Measurements from ENCODE around the gene MTM1. TPM values are rescaled to one million over a fixed set of nuclear protein-coding genes. Genes with fewer than 3 reads are reported as not detected.
A peak's percentile ranks its signal among the peaks of the same experiment; 100 is the strongest.

The MTM1 gene
- total and polyA plus RNA-seq, 9 of the 15 experiments (the other 6 are each of a cell fraction or from before 2014, with no cell fraction given) = 5.6 to 13.3 (median 9.5) TPM

GRCh38 chrX:150693725-150694574 lies 125.5 kb downstream of the MTM1 start (continued):
- peak in 1 of 2 experiments; percentile 33; a peak in 1 of 4 replicates for TF ChIP-seq MNT (conservative IDR thresholded peaks at IDR 0.05)
- TF ChIP-seq ETV1 (tag; conservative IDR thresholded peaks at IDR 0.05; ENCODE audit: low read depth) = peak; percentile 65
- peak; percentile 44; the same call in 1 of the 2 replicates for TF ChIP-seq ELF1 (tag; IDR thresholded peaks at IDR 0.05)
- TF ChIP-seq VEZF1 (CRISPR knock-in tag; IDR thresholded peaks at IDR 0.05) = peak; percentile 38; the same call in 1 of the 2 replicates
- TF ChIP-seq SIN3A (IDR thresholded peaks at IDR 0.05; ENCODE audit: borderline replicate concordance in 2 of 2, control insufficient read depth in 1 of 2, low read depth in 2 of 2, low read length in 2 of 2) = peak in 1 of 2 experiments; percentile 54; a peak in 1 of 4 replicates
- 0 out of 2 replicates have a peak, but pooled peaks have one; percentile 11 for TF ChIP-seq ESRRA (IDR thresholded peaks at IDR 0.05; ENCODE audit: borderline replicate concordance, low read depth)
- TF ChIP-seq MGA (IDR thresholded peaks at IDR 0.05) = peak; percentile 35; the same call in 1 of the 2 replicates
- no peak for TF ChIP-seq SMARCC2 (IDR thresholded peaks at IDR 0.05; ENCODE audit: low read depth)
